ENCODE measurements around the gene CADM2.
"Not testable (repeated sequence)": the region's sequence is repeated elsewhere in the genome, so short reads cannot be mapped to it uniquely, and the experiment has no call there.

Gene CADM2

GRCh38 chr3:84958495-84959469, at the start of gene CADM2:
TSS of gene CADM2 (plus strand) at chr3:84958989.
- peak; percentile 84 for DNase-seq

- not testable (repeated sequence) for DNase-seq
Measured at GRCh38 chr3:84918592-84918991, 40.2 kb upstream of the CADM2 start.

GRCh38 chr3:84922682-84923081, 36.1 kb upstream of the CADM2 start:
- no peak for DNase-seq

GRCh38 chr3:84925571-84925970, 33.2 kb upstream of the CADM2 start:
- DNase-seq = no peak

- DNase-seq = peak; percentile 4 to 13
Measured at GRCh38 chr3:84943379-84943778, 15.4 kb upstream of the CADM2 start.

- DNase-seq = peak; percentile 61 to 63
Measured at GRCh38 chr3:84946240-84946639, 12.5 kb upstream of the CADM2 start.

- DNase-seq = peak in 1 of 2 experiments; percentile 26
Measured at GRCh38 chr3:84959470-84960271, 882 bp downstream of the CADM2 start.

- no peak for DNase-seq
Measured at GRCh38 chr3:84960581-84960980, 1.8 kb downstream of the CADM2 start.

- no peak for DNase-seq
Measured at GRCh38 chr3:84961011-84961410, 2.2 kb downstream of the CADM2 start.

GRCh38 chr3:84961521-84962255, 2.9 kb downstream of the CADM2 start:
- DNase-seq = no peak

GRCh38 chr3:84962415-84962814, 3.6 kb downstream of the CADM2 start:
- no peak for DNase-seq

- DNase-seq = no peak
Measured at GRCh38 chr3:84963137-84963536, 4.3 kb downstream of the CADM2 start.

- peak; percentile 70 to 80 for DNase-seq
Measured at GRCh38 chr3:84965141-84965540, 6.4 kb downstream of the CADM2 start.

GRCh38 chr3:84967767-84968581, 9.2 kb downstream of the CADM2 start:
- no peak for DNase-seq

GRCh38 chr3:84968701-84969235, 10.0 kb downstream of the CADM2 start:
- no peak for DNase-seq

GRCh38 chr3:84974347-84974746, 15.6 kb downstream of the CADM2 start:
- DNase-seq = peak; percentile 25 to 41

GRCh38 chr3:84977021-84977420, 18.2 kb downstream of the CADM2 start:
- DNase-seq = no peak

- DNase-seq = no peak
Measured at GRCh38 chr3:84978843-84979242, 20.1 kb downstream of the CADM2 start.

GRCh38 chr3:84980011-84980410, 21.2 kb downstream of the CADM2 start:
- no peak for DNase-seq

- DNase-seq = no peak
Measured at GRCh38 chr3:84980456-84980855, 21.7 kb downstream of the CADM2 start.

- DNase-seq = no peak
Measured at GRCh38 chr3:84983490-84983889, 24.7 kb downstream of the CADM2 start.

- no peak for DNase-seq
Measured at GRCh38 chr3:84984429-84984828, 25.6 kb downstream of the CADM2 start.

Measured in Kasumi-1 (cell line).